ENCODE results near the gene ADAMTS2. TPM values are rescaled to one million over a fixed set of nuclear protein-coding genes. Genes with fewer than 3 reads are reported as not detected.

Gene ADAMTS2
- total and polyA plus RNA-seq, 11 donors = 1.1 to 23.0 (median 5.5) TPM

GRCh38 chr5:179123491-179124272 lies 221.6 kb downstream of the ADAMTS2 start:
- whole genome bisulfite sequencing, 4 donors = 91 to 94% (median 92%) methylated on average over 19 of the region's 19 CpGs
- ATAC-seq = no peak
- Histone ChIP-seq H3K27me3 (peaks cover 0 to 3% (median 0%) of the 10 kb centered on the region in 9 donors), H3K4me1 (no peaks in the 10 kb centered on the region), H3K4me3 (no peak overlapping the region), H3K36me3 (no peaks in the 10 kb centered on the region), H3K9me3 (peaks cover 0 to 11% (median 0%) of the 10 kb centered on the region in 12 donors), H3K27ac (no peak overlapping the region)
- no peak for DNase-seq
- TF ChIP-seq POLR2A (IDR thresholded peaks at IDR 0.05) (no peak), CTCF (IDR thresholded peaks at IDR 0.05) (no peak)
- intact Hi-C loops (cut with DNase I) = no loop called here

GRCh38 chr5:179123109-179123426 lies 222.2 kb downstream of the ADAMTS2 start:
- TF ChIP-seq POLR2A (IDR thresholded peaks at IDR 0.05) (no peak), CTCF (IDR thresholded peaks at IDR 0.05) (no peak)
- Histone ChIP-seq H3K4me1 (no peaks in the 10 kb centered on the region), H3K9me3 (peaks cover 0 to 11% (median 0%) of the 10 kb centered on the region in 12 donors), H3K4me3 (no peak overlapping the region), H3K27me3 (peaks cover 0 to 3% (median 0%) of the 10 kb centered on the region in 9 donors), H3K36me3 (no peaks in the 10 kb centered on the region), H3K27ac (no peak overlapping the region)
- WGBS, 4 donors = 83 to 89% (median 85%) methylated on average over 2 of the region's 2 CpGs
- ATAC-seq = no peak
- DNase-seq = no peak
- intact Hi-C loops (cut with DNase I) = no loop called here

GRCh38 chr5:179122411-179123108 lies 222.7 kb downstream of the ADAMTS2 start:
- no peak for TF ChIP-seq CTCF (IDR thresholded peaks at IDR 0.05)
- no peak for TF ChIP-seq POLR2A (IDR thresholded peaks at IDR 0.05)
- ATAC-seq = no peak
- 89 to 92% (median 90%) methylated on average over 6 to 19 of the region's 19 CpGs for WGBS, 4 donors
- Histone ChIP-seq H3K27ac (no peak overlapping the region), H3K4me1 (no peaks in the 10 kb centered on the region), H3K9me3 (peaks cover 0 to 11% (median 0%) of the 10 kb centered on the region in 12 donors), H3K4me3 (no peak overlapping the region), H3K27me3 (peaks cover 0 to 3% (median 0%) of the 10 kb centered on the region in 9 donors), H3K36me3 (no peaks in the 10 kb centered on the region)
- intact Hi-C loops (cut with DNase I) = no loop called here
- DNase-seq = no peak

GRCh38 chr5:179121667-179122111 lies 223.6 kb downstream of the ADAMTS2 start:
- no peak for TF ChIP-seq POLR2A (IDR thresholded peaks at IDR 0.05)
- TF ChIP-seq CTCF (IDR thresholded peaks at IDR 0.05) = no peak
- no peaks in the 10 kb centered on the region for H3K36me3 ChIP-seq
- 88 to 96% (median 93%) methylated on average over 16 to 25 of the region's 25 CpGs for WGBS, 4 donors
- ATAC-seq (no peak), DNase-seq (no peak)
- no peaks in the 10 kb centered on the region for H3K4me1 ChIP-seq
- intact Hi-C loops (cut with DNase I) = no loop called here
- H3K9me3 ChIP-seq = peaks cover 0 to 12% (median 0%) of the 10 kb centered on the region in 12 donors
- H3K27me3 ChIP-seq = peaks cover 0 to 3% (median 0%) of the 10 kb centered on the region in 9 donors
- H3K27ac ChIP-seq = no peak overlapping the region
- no peak overlapping the region for H3K4me3 ChIP-seq
